HFFc6 (cell line): Measurements from ENCODE around the gene MAPK14. TPM values are rescaled to one million over a fixed set of nuclear protein-coding genes. Genes with fewer than 3 reads are reported as not detected.
A peak's percentile ranks its signal among the peaks of the same experiment; 100 is the strongest.

Experiments used
- DNase-seq: peaks from one replicate; pipeline ENCODE4 v3.0.0-alpha.2; 2018
- H3K27ac Mint-ChIP-seq: 2 replicates; pipeline ENCODE4 v1.8.0; 2020; ENCODE audit warnings: mild to moderate bottlenecking, mixed read lengths
- H3K27me3 Mint-ChIP-seq: 2 replicates; pipeline ENCODE4 v1.8.0; 2021; ENCODE audit warnings: mild to moderate bottlenecking, moderate library complexity, mixed read lengths; ENCODE audit not compliant: insufficient read depth
- H3K36me3 Mint-ChIP-seq: 2 replicates; pipeline ENCODE4 v1.8.0; 2021; ENCODE audit warnings: low read depth, mixed read lengths
- H3K4me1 Mint-ChIP-seq: 2 replicates; pipeline ENCODE4 v1.8.0; 2020; ENCODE audit warnings: low read depth, mixed read lengths
- H3K4me3 Mint-ChIP-seq: 2 replicates; pipeline ENCODE4 v1.8.0; 2020; ENCODE audit warnings: mild to moderate bottlenecking, moderate library complexity, mixed read lengths
- H3K9me3 Mint-ChIP-seq: 2 replicates; pipeline ENCODE4 v1.8.0; 2020; ENCODE audit warnings: mild to moderate bottlenecking, mixed read lengths
- total RNA-seq, 6 experiments: library from RNA; stranded (reverse); fragmentation: NEBNext Ultra II Directional; extraction: Animal tissue kit (Norgen Biotek cat#: 25700); gene quantifications; 2 replicates in 1 of 6; 3 replicates in 5 of 6; pipeline ENCODE4 v1.2.3, GENCODE V29; 2021
- TF ChIP-seq, protein P1 (sequence below): fragments of 200-600 bp; sonication (generic); IDR thresholded peaks from 2 replicates; pipeline ENCODE4 v1.5.0; 2021; ENCODE audit warnings: antibody characterized with exemption, mild to moderate bottlenecking

The MAPK14 gene
- total RNA-seq, 6 experiments from 2014 or later = 34.1 to 40.4 (median 37.1) TPM

DNA sequence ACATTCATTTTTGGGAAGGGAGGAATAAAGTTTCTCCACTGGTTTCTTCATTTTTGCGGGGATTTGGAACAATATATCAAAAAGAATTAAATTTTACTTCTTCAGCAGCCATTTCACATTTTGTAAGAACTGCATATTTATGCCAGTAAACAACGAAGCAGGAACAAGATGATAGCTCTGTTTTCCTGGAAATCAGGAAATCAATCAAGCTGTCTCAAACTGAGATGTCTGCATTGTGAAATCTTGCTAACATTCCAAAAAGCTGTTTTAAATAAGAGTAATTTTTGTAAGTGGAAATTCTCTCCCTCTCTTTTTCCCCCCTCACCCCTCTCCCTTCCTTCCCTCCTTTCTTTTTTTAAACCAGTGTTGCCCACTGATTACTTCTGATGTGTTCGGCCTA, 122.7 kb downstream of the MAPK14 start:
- Mint-ChIP-seq H3K4me1 (no peaks in the 10 kb centered on the region), H3K36me3 (peaks cover 15% of the 10 kb centered on the region), H3K27ac (no peak overlapping the region), H3K4me3 (no peak overlapping the region), H3K9me3 (peaks cover 16% of the 10 kb centered on the region), H3K27me3 (peaks cover 15% of the 10 kb centered on the region)
- no peak for DNase-seq
- TF ChIP-seq, protein P1, sequence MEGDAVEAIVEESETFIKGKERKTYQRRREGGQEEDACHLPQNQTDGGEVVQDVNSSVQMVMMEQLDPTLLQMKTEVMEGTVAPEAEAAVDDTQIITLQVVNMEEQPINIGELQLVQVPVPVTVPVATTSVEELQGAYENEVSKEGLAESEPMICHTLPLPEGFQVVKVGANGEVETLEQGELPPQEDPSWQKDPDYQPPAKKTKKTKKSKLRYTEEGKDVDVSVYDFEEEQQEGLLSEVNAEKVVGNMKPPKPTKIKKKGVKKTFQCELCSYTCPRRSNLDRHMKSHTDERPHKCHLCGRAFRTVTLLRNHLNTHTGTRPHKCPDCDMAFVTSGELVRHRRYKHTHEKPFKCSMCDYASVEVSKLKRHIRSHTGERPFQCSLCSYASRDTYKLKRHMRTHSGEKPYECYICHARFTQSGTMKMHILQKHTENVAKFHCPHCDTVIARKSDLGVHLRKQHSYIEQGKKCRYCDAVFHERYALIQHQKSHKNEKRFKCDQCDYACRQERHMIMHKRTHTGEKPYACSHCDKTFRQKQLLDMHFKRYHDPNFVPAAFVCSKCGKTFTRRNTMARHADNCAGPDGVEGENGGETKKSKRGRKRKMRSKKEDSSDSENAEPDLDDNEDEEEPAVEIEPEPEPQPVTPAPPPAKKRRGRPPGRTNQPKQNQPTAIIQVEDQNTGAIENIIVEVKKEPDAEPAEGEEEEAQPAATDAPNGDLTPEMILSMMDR = no peak

DNA sequence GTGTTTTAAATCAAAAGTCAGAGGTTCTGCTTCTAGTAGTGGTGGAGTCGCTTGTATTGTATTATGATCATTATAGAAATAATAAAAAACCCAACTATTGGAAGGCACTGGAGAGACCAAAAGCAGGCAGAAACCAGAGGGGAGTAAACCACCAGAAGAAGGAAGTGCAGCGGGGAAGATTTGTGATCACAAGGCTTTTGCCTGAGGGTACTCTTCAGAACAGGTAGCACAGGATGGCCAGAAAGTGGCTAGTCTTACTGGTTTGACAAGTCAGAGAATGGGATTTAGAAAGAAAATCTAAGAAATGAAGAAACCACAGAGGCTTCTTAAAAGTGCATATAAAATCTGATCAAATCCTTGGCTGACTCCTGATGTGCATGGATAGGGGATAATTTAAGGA, 126.7 kb downstream of the MAPK14 start:
- Mint-ChIP-seq H3K27ac (no peak overlapping the region), H3K36me3 (peaks cover 18% of the 10 kb centered on the region; the same call in 1 of the 2 replicates), H3K4me3 (no peak overlapping the region), H3K27me3 (peaks cover 7% of the 10 kb centered on the region), H3K4me1 (no peaks in the 10 kb centered on the region), H3K9me3 (peaks cover 25% of the 10 kb centered on the region)
- TF ChIP-seq, protein P1 = no peak
- no peak for DNase-seq

DNA sequence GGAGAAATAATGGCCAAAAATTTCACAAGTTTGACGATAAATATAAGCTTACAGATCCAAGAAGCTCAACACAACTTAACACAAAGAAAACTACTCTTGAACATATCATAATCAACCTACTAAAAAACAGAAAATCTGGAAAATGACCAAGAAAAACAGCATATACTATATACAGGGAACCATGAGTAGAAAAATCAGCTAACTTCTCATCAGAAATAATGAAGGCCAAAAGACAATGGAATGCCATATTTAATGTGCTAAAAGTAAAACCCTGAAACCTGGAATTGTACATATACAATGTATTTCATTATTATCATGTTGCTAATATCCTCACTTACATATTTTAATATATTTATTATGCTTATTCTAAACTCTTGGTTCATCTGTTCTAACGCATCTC, 128.1 kb downstream of the MAPK14 start:
- Mint-ChIP-seq H3K9me3 (peaks cover 31% of the 10 kb centered on the region), H3K27me3 (peaks cover 7% of the 10 kb centered on the region), H3K4me3 (no peak overlapping the region), H3K4me1 (peaks cover 6% of the 10 kb centered on the region; the same call in 1 of the 2 replicates), H3K36me3 (peaks cover 25% of the 10 kb centered on the region; the same call in 1 of the 2 replicates), H3K27ac (no peak overlapping the region)
- TF ChIP-seq, protein P1 = no peak
- DNase-seq = no peak

DNA sequence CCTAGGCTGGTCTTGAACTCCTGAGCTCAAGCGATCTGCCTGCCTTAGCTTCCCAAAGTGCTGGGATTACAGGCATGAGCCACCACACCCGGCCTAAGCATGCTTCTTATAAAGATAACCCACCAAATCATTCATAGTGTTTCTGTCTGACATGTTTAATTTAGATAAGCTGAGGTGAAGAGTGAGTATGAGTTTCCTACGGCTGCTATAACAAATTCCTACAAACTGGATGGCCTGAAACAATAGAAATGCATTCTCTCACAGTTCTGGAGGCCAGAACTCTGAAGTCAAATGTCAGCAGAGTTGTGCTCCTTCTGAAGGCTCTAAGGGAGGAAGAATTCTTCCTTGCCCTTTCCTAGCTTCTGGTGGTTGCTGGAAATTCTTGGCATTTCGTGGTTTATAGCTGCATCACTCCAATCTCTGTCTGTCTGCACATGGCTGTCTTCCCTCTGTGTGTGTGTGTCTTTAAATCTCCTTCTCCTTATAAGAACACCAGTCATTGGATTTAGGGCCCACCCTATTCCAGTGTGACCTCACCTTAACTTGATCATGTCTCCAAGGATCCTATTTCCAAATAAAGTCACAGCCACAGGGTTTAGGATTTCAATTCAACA, 132.6 kb downstream of the MAPK14 start:
- TF ChIP-seq, protein P1 = no peak
- Mint-ChIP-seq H3K27me3 (peaks cover 3% of the 10 kb centered on the region), H3K9me3 (peaks cover 20% of the 10 kb centered on the region), H3K27ac (no peak overlapping the region; the same call in 1 of the 2 replicates), H3K36me3 (peaks cover 10% of the 10 kb centered on the region; the same call in 1 of the 2 replicates), H3K4me3 (no peak overlapping the region), H3K4me1 (peaks cover 7% of the 10 kb centered on the region; the same call in 1 of the 2 replicates)
- peak; percentile 12 for DNase-seq

Other genes starting within 250 kb of the MAPK14 start
- not detected for gene CLPSL1, start 246.8 kb upstream of the MAPK14 start, total RNA-seq
- gene CLPS, start 230.5 kb upstream of the MAPK14 start, total RNA-seq = not detected
- gene LHFPL5, start 222.5 kb upstream of the MAPK14 start, total RNA-seq = not detected
- gene SRPK1, start 106.7 kb upstream of the MAPK14 start, total RNA-seq = 10 to 100 TPM; 45.9 to 55.2 (median 48.3) TPM
- not detected for gene SLC26A8, start 3.2 kb upstream of the MAPK14 start, total RNA-seq
- gene MAPK13, start 102.7 kb downstream of the MAPK14 start, total RNA-seq = 10 to 100 TPM in 2 of 6 experiments, 1 to 10 TPM in 4; 5.7 to 12.4 (median 6.5) TPM
- gene BRPF3, start 168.9 kb downstream of the MAPK14 start, total RNA-seq = 10 to 100 TPM; 26.5 to 32.4 (median 28.9) TPM
- gene PNPLA1, start 242.3 kb downstream of the MAPK14 start, total RNA-seq = not detected